GM12878 (cell line): ENCODE results near the gene TLL1.

Experiments
- HDAC2 ChIP-seq: fragments of 200-600 bp; sonication (generic); IDR thresholded peaks from 2 replicates; pipeline ENCODE4 v1.6.1; 2017
- SMC3 ChIP-seq: IDR thresholded peaks from 2 replicates; pipeline ENCODE4 v1.6.1; 2011; ENCODE audit warnings: low read length, improper control_type of control experiment, borderline replicate concordance

DNA sequence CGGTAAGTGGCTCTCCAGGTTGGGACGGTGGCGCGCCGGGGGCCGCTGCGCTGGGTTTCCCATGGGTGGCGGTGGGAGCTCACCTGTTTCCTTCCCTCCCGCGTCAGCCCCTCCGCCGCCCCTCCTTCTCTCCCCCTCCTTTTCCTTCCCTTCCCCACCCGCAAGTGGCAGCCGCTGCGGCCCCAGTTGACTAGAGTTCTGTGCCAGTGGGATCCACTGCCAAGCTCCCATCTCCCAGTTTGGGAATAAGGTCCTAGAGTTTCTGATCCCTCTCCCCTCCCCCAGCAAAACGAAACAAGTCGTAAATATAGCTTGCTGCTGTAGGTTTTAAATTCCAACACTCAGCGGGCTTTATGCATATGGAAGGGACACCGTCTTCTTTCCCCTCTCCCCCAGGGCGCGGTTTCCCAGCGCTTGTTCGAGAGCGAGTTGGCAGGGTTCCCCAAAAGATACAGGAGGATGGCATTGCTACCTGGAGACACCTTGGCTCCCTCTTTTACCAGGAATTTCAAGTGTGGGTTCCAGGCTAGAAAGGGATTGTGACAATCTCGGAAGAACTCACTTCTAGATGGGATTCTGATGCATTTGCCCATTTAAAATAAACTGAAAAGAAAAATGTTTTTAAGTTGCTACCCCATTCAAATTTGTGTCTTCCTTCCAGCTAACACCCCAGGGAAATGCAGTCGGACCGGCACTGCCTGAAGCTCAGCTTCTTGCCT, 1.2 kb downstream of the TLL1 start:
- TF ChIP-seq SMC3 (no peak), HDAC2 (no peak)
